HCT116 (cell line): Measurements from ENCODE around the gene CEP55. TPM values are rescaled to one million over a fixed set of nuclear protein-coding genes. Genes with fewer than 3 reads are reported as not detected.

Experiments used
- CBX3 ChIP-seq: IDR thresholded peaks from 2 replicates; pipeline ENCODE4 v1.6.1; 2012; ENCODE audit warnings: low read depth
- CEBPB ChIP-seq: IDR thresholded peaks from 2 replicates; pipeline ENCODE4 v1.6.1; 2012; ENCODE audit warnings: low read depth
- CTCF ChIP-seq, 3 experiments: fragments of 200-600 bp in 1 of 3; sonication (generic) in 1 of 3; IDR thresholded peaks in 2 of 3; conservative IDR thresholded peaks in 1 of 3; 2 replicates each; pipeline ENCODE4 v1.5.1; 2012 to 2017; ENCODE audit warnings: low read depth in 2 of 3, low read length in 2 of 3, antibody characterized with exemption in 1 of 3, borderline replicate concordance in 1 of 3, control low read depth in 1 of 3, mild to moderate bottlenecking in 1 of 3, mixed read lengths in 1 of 3, mixed run types in 1 of 3, moderate library complexity in 1 of 3; ENCODE audit not compliant: insufficient read depth in 1 of 3
- EGR1 ChIP-seq: IDR thresholded peaks from 2 replicates; pipeline ENCODE4 v1.6.1; 2012; ENCODE audit warnings: low read depth
- ELF1 ChIP-seq: IDR thresholded peaks from 2 replicates; pipeline ENCODE4 v1.6.1; 2012; ENCODE audit warnings: low read depth, borderline replicate concordance
- EZH2 ChIP-seq: fragments of 200-600 bp; sonication (generic); IDR thresholded peaks from 2 replicates; pipeline ENCODE4 v1.6.1; 2017; ENCODE audit warnings: antibody characterized with exemption, mixed run types
- FOSL1 ChIP-seq: IDR thresholded peaks from 2 replicates; pipeline ENCODE4 v1.6.1; 2012; ENCODE audit warnings: low read depth
- MAX ChIP-seq: IDR thresholded peaks from 2 replicates; pipeline ENCODE4 v1.6.1; 2012
- POLR2A ChIP-seq: IDR thresholded peaks from 2 replicates; pipeline ENCODE4 v1.7.0; 2011; ENCODE audit warnings: borderline replicate concordance; ENCODE audit not compliant: insufficient read depth, insufficient read length; ENCODE audit errors: extremely low read depth
- POLR2AphosphoS5 ChIP-seq: IDR thresholded peaks from 2 replicates; pipeline ENCODE4 v1.6.1; 2011; ENCODE audit warnings: mild to moderate bottlenecking, low read depth, low read length, moderate library complexity
- SIN3A ChIP-seq: IDR thresholded peaks from 2 replicates; pipeline ENCODE4 v1.6.1; 2012; ENCODE audit warnings: low read depth
- SP1 ChIP-seq: IDR thresholded peaks from 2 replicates; pipeline ENCODE4 v1.6.1; 2012; ENCODE audit warnings: low read depth
- ZBTB33 ChIP-seq: IDR thresholded peaks from 2 replicates; pipeline ENCODE4 v1.6.1; 2011; ENCODE audit warnings: mild to moderate bottlenecking, low read length, moderate library complexity; ENCODE audit not compliant: insufficient replicate concordance; ENCODE audit errors: extremely low read depth
- ZFX ChIP-seq: fragments of 450-650 bp; IDR thresholded peaks from 2 replicates; pipeline ENCODE4 v1.6.1; 2017
- total RNA-seq: library from RNA; stranded (reverse); gene quantifications from one replicate; pipeline ENCODE4 v1.2.1, GENCODE V29; 2021; ENCODE audit not compliant: unreplicated experiment

Gene CEP55
- total RNA-seq, 1 experiment from 2014 or later: 63.7 TPM

GRCh38 chr10:93482145-93482834, 14.1 kb upstream of the CEP55 start, which contains the start of gene MYOF (continued):
- TF ChIP-seq ZBTB33 (no peak), POLR2A (peak; percentile 18), MAX (peak; percentile 46), SP1 (peak; percentile 45; the same call in 1 of the 2 replicates), EGR1 (no peak), FOSL1 (no peak), CEBPB (no peak), EZH2 (no peak), CTCF (IDR thresholded peaks at IDR 0.05 in 2 of 3, conservative IDR thresholded peaks at IDR 0.05 in 1 of 3; ENCODE audit: borderline replicate concordance in 1 of 3, insufficient read depth in 1 of 3, low read depth in 2 of 3, low read length in 2 of 3) (peak; percentile 48 to 63 (median 51); a peak in 5 of 6 replicates), CBX3 (no peak; the same call in 1 of the 2 replicates), ELF1 (no peak), SIN3A (peak; percentile 50; the same call in 1 of the 2 replicates), POLR2AphosphoS5 (peak; percentile 55; the same call in 1 of the 2 replicates), ZFX (no peak)
